ENCODE data around the gene MGLL.

MGLL gene

GRCh38 chr3:127789990-127790881 lies 32.1 kb downstream of the MGLL start:
- DNase-seq (ENCODE audit: low read depth in 2 of 2), result no peak

GRCh38 chr3:127789051-127789450 lies 33.3 kb downstream of the MGLL start:
- DNase-seq (ENCODE audit: low read depth in 2 of 2), result no peak

- DNase-seq (ENCODE audit: low read depth in 2 of 2), result no peak
Measured at GRCh38 chr3:127788451-127788909, 33.8 kb downstream of the MGLL start.

- DNase-seq (ENCODE audit: low read depth in 2 of 2), result no peak
Measured at GRCh38 chr3:127787571-127788365, 34.5 kb downstream of the MGLL start.

- DNase-seq (ENCODE audit: low read depth in 2 of 2), result no peak
Measured at GRCh38 chr3:127787071-127787490, 35.2 kb downstream of the MGLL start.

GRCh38 chr3:127786353-127787070 lies 35.8 kb downstream of the MGLL start:
- DNase-seq (ENCODE audit: low read depth in 2 of 2), result peak; percentile 64

GRCh38 chr3:127785711-127786265 lies 36.5 kb downstream of the MGLL start:
- DNase-seq (ENCODE audit: low read depth in 2 of 2), result no peak

GRCh38 chr3:127784865-127785710 lies 37.2 kb downstream of the MGLL start:
- no peak for DNase-seq (ENCODE audit: low read depth in 2 of 2)

GRCh38 chr3:127784283-127784682 lies 38.0 kb downstream of the MGLL start:
- no peak for DNase-seq (ENCODE audit: low read depth in 2 of 2)

GRCh38 chr3:127783642-127784160 lies 38.6 kb downstream of the MGLL start:
- DNase-seq (ENCODE audit: low read depth in 2 of 2), result no peak

GRCh38 chr3:127783166-127783565 lies 39.1 kb downstream of the MGLL start:
- DNase-seq (ENCODE audit: low read depth in 2 of 2), result no peak

- DNase-seq (ENCODE audit: low read depth in 2 of 2), result no peak
Measured at GRCh38 chr3:127781411-127782001, 40.8 kb downstream of the MGLL start.

- DNase-seq (ENCODE audit: low read depth in 2 of 2), result no peak
Measured at GRCh38 chr3:127780536-127781400, 41.5 kb downstream of the MGLL start.

- no peak for DNase-seq (ENCODE audit: low read depth in 2 of 2)
Measured at GRCh38 chr3:127779747-127780146, 42.6 kb downstream of the MGLL start.

GRCh38 chr3:127777921-127778656 lies 44.2 kb downstream of the MGLL start:
- no peak for DNase-seq (ENCODE audit: low read depth in 2 of 2)

GRCh38 chr3:127777332-127777731 lies 45.0 kb downstream of the MGLL start:
- DNase-seq (ENCODE audit: low read depth in 2 of 2), result no peak

GRCh38 chr3:127776347-127776746 lies 46.0 kb downstream of the MGLL start:
- no peak for DNase-seq (ENCODE audit: low read depth in 2 of 2)

GRCh38 chr3:127775398-127776109 lies 46.8 kb downstream of the MGLL start:
- peak in 1 of 2 experiments; percentile 34 for DNase-seq (ENCODE audit: low read depth in 2 of 2)
